Measurements from ENCODE around the gene KRTAP5-7. TPM values are rescaled to one million over a fixed set of nuclear protein-coding genes. Genes with fewer than 3 reads are reported as not detected.

Gene KRTAP5-7
- polyA plus RNA-seq, 1 of the 3 experiments (the other 2 are of a cell fraction) = 0.07 TPM

DNA sequence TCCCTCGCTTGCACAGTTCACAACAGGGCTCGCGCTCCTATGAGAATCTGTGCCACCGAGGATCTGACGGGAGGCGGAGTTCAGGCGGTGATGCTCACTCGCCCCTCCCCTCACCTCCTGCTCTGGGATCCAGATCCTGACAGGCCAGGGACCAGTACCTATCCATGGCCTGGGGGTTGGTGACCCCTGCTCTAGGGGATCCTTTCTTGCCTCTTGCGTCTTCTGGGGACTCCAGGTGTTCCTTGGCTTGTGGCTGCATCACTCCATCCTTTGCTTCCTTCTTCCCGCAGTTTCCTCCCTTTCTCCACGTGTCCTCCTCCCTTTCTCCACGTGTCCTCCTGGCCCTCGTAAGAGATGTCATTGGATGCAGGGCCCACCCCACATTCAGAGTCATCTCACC, 30.6 kb upstream of the KRTAP5-7 start:
- H3K9me3 ChIP-seq = no peaks in the 10 kb centered on the region
- H3F3A ChIP-seq (replicated peaks; ENCODE audit: insufficient read depth) = peaks cover 6% of the 10 kb centered on the region
- H3K79me2 ChIP-seq (ENCODE audit: insufficient read depth) = no peaks in the 10 kb centered on the region
- H3K36me3 ChIP-seq (replicated peaks in 1 of 2; ENCODE audit: control insufficient read depth in 1 of 2, insufficient read depth in 2 of 2, low read length in 1 of 2) = peaks cover 23 to 84% of the 10 kb centered on the region in 2 experiments
- H3K9ac ChIP-seq = no peak overlapping the region
- POLR2A ChIA-PET = no interaction called here
- DNase-seq = no peak
- no peaks in the 10 kb centered on the region for H3K27me3 ChIP-seq (ENCODE audit: insufficient read depth)
- H3K4me3 ChIP-seq (ENCODE audit: low read depth in 2 of 2, low read length in 1 of 2) = no peak overlapping the region
- H4K20me1 ChIP-seq (ENCODE audit: insufficient read depth) = no peaks in the 10 kb centered on the region
- H3K9me2 ChIP-seq = no peaks in the 10 kb centered on the region
- WGBS (ENCODE audit: low lambda C conversion rate) = 96% methylated on average over 13 of the region's 13 CpGs
- H3K4me2 ChIP-seq = no peak overlapping the region
- no peak for TF ChIP-seq RCOR1 (IDR thresholded peaks at IDR 0.05; ENCODE audit: low read length)
- no peak for TF ChIP-seq CTCF (IDR thresholded peaks at IDR 0.05)
- no peak for TF ChIP-seq RXRA (IDR thresholded peaks at IDR 0.05; ENCODE audit: borderline replicate concordance, low read depth)
- TF ChIP-seq, protein P1, sequence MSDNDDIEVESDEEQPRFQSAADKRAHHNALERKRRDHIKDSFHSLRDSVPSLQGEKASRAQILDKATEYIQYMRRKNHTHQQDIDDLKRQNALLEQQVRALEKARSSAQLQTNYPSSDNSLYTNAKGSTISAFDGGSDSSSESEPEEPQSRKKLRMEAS (IDR thresholded peaks at IDR 0.05; ENCODE audit: low read depth) = no peak
- no peak for TF ChIP-seq NFIC (IDR thresholded peaks at IDR 0.05; ENCODE audit: borderline replicate concordance)
- no peak for TF ChIP-seq JUND (IDR thresholded peaks at IDR 0.05)
- no peak for TF ChIP-seq EZH2phosphoT487 (IDR thresholded peaks at IDR 0.05; ENCODE audit: borderline replicate concordance, low read depth)
- no peak for TF ChIP-seq TAF1 (IDR thresholded peaks at IDR 0.05; ENCODE audit: borderline replicate concordance, low read depth, low read length)
- no peak for TF ChIP-seq YY1 (IDR thresholded peaks at IDR 0.05; ENCODE audit: low read depth)
- H2AFZ ChIP-seq (ENCODE audit: low read depth) = no peak overlapping the region
- no peak overlapping the region for H3K27ac ChIP-seq (ENCODE audit: low read depth in 2 of 2, low read length in 1 of 2)
- CTCF ChIA-PET = no interaction called here
- peaks cover 0 to 26% of the 10 kb centered on the region in 2 experiments; a peak in 1 of 4 replicates for H3K4me1 ChIP-seq (ENCODE audit: control insufficient read depth in 1 of 2, insufficient read depth in 2 of 2, low read depth in 1 of 2, low read length in 1 of 2)

GRCh38 chr11:71498091-71498490, 29.0 kb upstream of the KRTAP5-7 start:
- Histone ChIP-seq H2AFZ (ENCODE audit: low read depth) (no peak overlapping the region), H3K4me3 (ENCODE audit: low read depth in 2 of 2, low read length in 1 of 2) (no peak overlapping the region), H3K27ac (ENCODE audit: low read depth in 2 of 2, low read length in 1 of 2) (no peak overlapping the region; a peak in 1 of 4 replicates), H3K4me2 (no peak overlapping the region), H4K20me1 (ENCODE audit: insufficient read depth) (no peaks in the 10 kb centered on the region), H3K36me3 (replicated peaks in 1 of 2; ENCODE audit: control insufficient read depth in 1 of 2, insufficient read depth in 2 of 2, low read length in 1 of 2) (peaks cover 23 to 70% of the 10 kb centered on the region in 2 experiments), H3K9me3 (no peaks in the 10 kb centered on the region), H3K9ac (no peak overlapping the region), H3F3A (replicated peaks; ENCODE audit: insufficient read depth) (peaks cover 6% of the 10 kb centered on the region), H3K9me2 (no peaks in the 10 kb centered on the region), H3K79me2 (ENCODE audit: insufficient read depth) (no peaks in the 10 kb centered on the region), H3K27me3 (ENCODE audit: insufficient read depth) (no peaks in the 10 kb centered on the region), H3K4me1 (ENCODE audit: control insufficient read depth in 1 of 2, insufficient read depth in 2 of 2, low read depth in 1 of 2, low read length in 1 of 2) (peaks cover 0 to 30% of the 10 kb centered on the region in 2 experiments; a peak in 1 of 4 replicates)
- CTCF ChIA-PET = interaction anchor here (1.5 to 2.6 kb wide), 3 partner anchors 10 to 78 kb away, joined by 3 to 11 read pairs (median 6); no protein-coding TSS in a partner anchor
- POLR2A ChIA-PET = no interaction called here
- WGBS (ENCODE audit: low lambda C conversion rate) = 93% methylated on average over 14 of the region's 19 CpGs
- DNase-seq = no peak
- TF ChIP-seq TAF1 (IDR thresholded peaks at IDR 0.05; ENCODE audit: borderline replicate concordance, low read depth, low read length) (no peak), NFIC (IDR thresholded peaks at IDR 0.05; ENCODE audit: borderline replicate concordance) (no peak), USF2 (IDR thresholded peaks at IDR 0.05; ENCODE audit: borderline replicate concordance, low read depth, low read length) (no peak), JUND (IDR thresholded peaks at IDR 0.05) (no peak), USF1 (IDR thresholded peaks at IDR 0.05; ENCODE audit: borderline replicate concordance, low read depth) (no peak), CTCF (IDR thresholded peaks at IDR 0.05) (no peak), RCOR1 (IDR thresholded peaks at IDR 0.05; ENCODE audit: low read length) (no peak), CHD2 (IDR thresholded peaks at IDR 0.05; ENCODE audit: low read length, partially characterized antibody) (no peak), POLR2AphosphoS5 (IDR thresholded peaks at IDR 0.05; ENCODE audit: low read depth, low read length) (no peak), SIN3A (IDR thresholded peaks at IDR 0.05; ENCODE audit: borderline replicate concordance, low read depth, low read length) (no peak), EZH2phosphoT487 (IDR thresholded peaks at IDR 0.05; ENCODE audit: borderline replicate concordance, low read depth) (no peak)
- TF ChIP-seq, protein P2, sequence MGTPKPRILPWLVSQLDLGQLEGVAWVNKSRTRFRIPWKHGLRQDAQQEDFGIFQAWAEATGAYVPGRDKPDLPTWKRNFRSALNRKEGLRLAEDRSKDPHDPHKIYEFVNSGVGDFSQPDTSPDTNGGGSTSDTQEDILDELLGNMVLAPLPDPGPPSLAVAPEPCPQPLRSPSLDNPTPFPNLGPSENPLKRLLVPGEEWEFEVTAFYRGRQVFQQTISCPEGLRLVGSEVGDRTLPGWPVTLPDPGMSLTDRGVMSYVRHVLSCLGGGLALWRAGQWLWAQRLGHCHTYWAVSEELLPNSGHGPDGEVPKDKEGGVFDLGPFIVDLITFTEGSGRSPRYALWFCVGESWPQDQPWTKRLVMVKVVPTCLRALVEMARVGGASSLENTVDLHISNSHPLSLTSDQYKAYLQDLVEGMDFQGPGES (IDR thresholded peaks at IDR 0.05; ENCODE audit: low read depth, low read length) = no peak

Data from SK-N-SH (cell line).